ENCODE measurements around the gene DCDC1. TPM values are rescaled to one million over a fixed set of nuclear protein-coding genes. Genes with fewer than 3 reads are reported as not detected.

DCDC1 gene
- total RNA-seq, 4 donors from 2014 or later, result 0.05 to 0.81 (median 0.42) TPM; not detected in 1

GRCh38 chr11:30821438-30821965 lies 548.0 kb downstream of the DCDC1 start:
- no peak for TF ChIP-seq POLR2A (IDR thresholded peaks at IDR 0.05)
- TF ChIP-seq CTCF (IDR thresholded peaks at IDR 0.05), result no peak
- H3K4me3 ChIP-seq (ENCODE audit: low read depth, poor library complexity, severe bottlenecking), result no peak overlapping the region
- WGBS, 2 donors, result 47 to 50% methylated on average over 3 of the region's 3 CpGs
- intact Hi-C loops (cut with DNase I; ENCODE audit: low total_unique reads), result no loop called here
- DNase-seq (ENCODE audit: low spot score in 2 of 2), result peak in 1 of 2 donors; percentile 25

- DNase-seq (ENCODE audit: low spot score in 2 of 2), result no peak
- TF ChIP-seq CTCF (IDR thresholded peaks at IDR 0.05) (no peak), POLR2A (IDR thresholded peaks at IDR 0.05) (no peak)
- WGBS, 2 donors, result 56 to 61% methylated on average over 2 of the region's 2 CpGs
- H3K4me3 ChIP-seq (ENCODE audit: low read depth, poor library complexity, severe bottlenecking), result no peak overlapping the region
- intact Hi-C loops (cut with DNase I; ENCODE audit: low total_unique reads), result no loop called here
These were observed 550.8 kb downstream of the DCDC1 start for GRCh38 chr11:30818721-30819120.

- no peak for DNase-seq (ENCODE audit: low spot score in 2 of 2)
- WGBS, 2 donors, result 37 to 68% methylated on average over 4 of the region's 4 CpGs
- TF ChIP-seq CTCF (IDR thresholded peaks at IDR 0.05) (no peak), POLR2A (IDR thresholded peaks at IDR 0.05) (no peak)
These were observed 552.3 kb downstream of the DCDC1 start for GRCh38 chr11:30816959-30817880.

GRCh38 chr11:30815619-30816018 lies 553.9 kb downstream of the DCDC1 start:
- intact Hi-C loops (cut with DNase I; ENCODE audit: low total_unique reads), result no loop called here

More at GRCh38 chr11:30816959-30817880, 552.3 kb downstream of the DCDC1 start:
- no peak overlapping the region for H3K4me3 ChIP-seq (ENCODE audit: low read depth, poor library complexity, severe bottlenecking)
- intact Hi-C loops (cut with DNase I; ENCODE audit: low total_unique reads), result no loop called here

GRCh38 chr11:30814737-30815136 lies 554.8 kb downstream of the DCDC1 start:
- H3K4me3 ChIP-seq (ENCODE audit: low read depth, poor library complexity, severe bottlenecking), result no peak overlapping the region
- TF ChIP-seq CTCF (IDR thresholded peaks at IDR 0.05) (no peak), POLR2A (IDR thresholded peaks at IDR 0.05) (no peak)
- WGBS, 2 donors, result 78 to 81% methylated on average over 1 of the region's 1 CpG
- intact Hi-C loops (cut with DNase I; ENCODE audit: low total_unique reads), result no loop called here
- no peak for DNase-seq (ENCODE audit: low spot score in 2 of 2)

More at GRCh38 chr11:30815619-30816018, 553.9 kb downstream of the DCDC1 start:
- TF ChIP-seq CTCF (IDR thresholded peaks at IDR 0.05) (no peak), POLR2A (IDR thresholded peaks at IDR 0.05) (no peak)
- no peak overlapping the region for H3K4me3 ChIP-seq (ENCODE audit: low read depth, poor library complexity, severe bottlenecking)
- 58% methylated on average over 4 of the region's 4 CpGs for WGBS, 2 donors
- no peak for DNase-seq (ENCODE audit: low spot score in 2 of 2)

Other genes with a start within 250 kb of the DCDC1 start
- gene DNAJC24, start 121 bp upstream of the DCDC1 start, total RNA-seq, result 10 to 100 TPM in 1 of 4 donors, 1 to 10 TPM in 3; 9.2 to 17.1 (median 9.3) TPM
- gene IMMP1L, start 139.9 kb upstream of the DCDC1 start, total RNA-seq, result 10 to 100 TPM in 3 of 4 donors, 1 to 10 TPM in 1; 6.8 to 79.9 (median 26.4) TPM
- 10 to 100 TPM; 20.6 to 23.3 (median 22.2) TPM for gene ELP4, start 140.0 kb upstream of the DCDC1 start, total RNA-seq

Data from lower leg skin (tissue), 4 donors.